Activated CD8-positive, alpha-beta T cell treated with anti-CD3 and anti-CD28 coated beads for 36 hours (primary cell): ENCODE results near the gene HTR2C. TPM values are rescaled to one million over a fixed set of nuclear protein-coding genes. Genes with fewer than 3 reads are reported as not detected.

ENCODE experiments used
- ATAC-seq: fragments of 200-7000 bp; cut with Tn5 transposase; one replicate; pipeline ENCODE4 v1.10.0; 2021; ENCODE audit warnings: mild to moderate bottlenecking, moderate library complexity
- CTCF ChIA-PET: fragments of 350-600 bp; sonication (Branson Sonifier 250); formaldehyde crosslinking; loops from one replicate; lab custom pipeline; 2021; ENCODE audit warnings: antibody characterized with exemption; lab: Charles Lee
- POLR2A ChIA-PET: fragments of 350-600 bp; sonication (Branson Sonifier 250); formaldehyde crosslinking; loops from one replicate; lab custom pipeline; 2021; ENCODE audit warnings: antibody characterized with exemption; lab: Charles Lee
- DNase-seq: peaks from one replicate; pipeline ENCODE4 v3.0.0-alpha.2; 2020
- H3K27ac Mint-ChIP-seq: one replicate; pipeline ENCODE4 v1.8.0; 2021; ENCODE audit warnings: mild to moderate bottlenecking, mixed read lengths
- H3K27me3 Mint-ChIP-seq: one replicate; pipeline ENCODE4 v1.8.0; 2021; ENCODE audit warnings: mixed read lengths
- H3K36me3 Mint-ChIP-seq: one replicate; pipeline ENCODE4 v1.8.0; 2021; ENCODE audit warnings: low read depth, mixed read lengths
- H3K4me1 Mint-ChIP-seq: one replicate; pipeline ENCODE4 v1.8.0; 2021; ENCODE audit warnings: low read depth, mixed read lengths
- H3K4me3 Mint-ChIP-seq: one replicate; pipeline ENCODE4 v1.8.0; 2021; ENCODE audit warnings: mild to moderate bottlenecking, moderate library complexity, mixed read lengths
- H3K9me3 Mint-ChIP-seq: one replicate; pipeline ENCODE4 v1.8.0; 2021; ENCODE audit warnings: mixed read lengths
- CTCF ChIP-seq: fragments of 200-600 bp; IDR thresholded peaks from one replicate; pipeline ENCODE4 v1.8.0; 2022; ENCODE audit warnings: antibody characterized with exemption, mild to moderate bottlenecking
- intact Hi-C: fragments of 100-400 bp; cut with micrococcal nuclease; formaldehyde crosslinking; loops from one replicate; pipeline ENCODE4 v1.10.0; 2022
- total RNA-seq, 2 experiments: library from RNA; stranded (reverse); gene quantifications; one replicate each; pipeline ENCODE4 v1.2.3, GENCODE V29; 2021

HTR2C gene
- total RNA-seq, 2 experiments from 2014 or later: not detected

- Mint-ChIP-seq H3K36me3 (no peaks in the 10 kb centered on the region), H3K27me3 (no peaks in the 10 kb centered on the region), H3K9me3 (no peaks in the 10 kb centered on the region), H3K27ac (no peak overlapping the region), H3K4me1 (no peaks in the 10 kb centered on the region), H3K4me3 (no peak overlapping the region)
- TF ChIP-seq CTCF: no peak
- ChIA-PET CTCF (no interaction called here), POLR2A (no interaction called here)
- no peak for DNase-seq
- intact Hi-C loops: no loop called here
- no peak for ATAC-seq
Measured at GRCh38 chrX:114800719-114801118, 216.8 kb downstream of the HTR2C start.

GRCh38 chrX:114819509-114819908, 235.6 kb downstream of the HTR2C start:
- no peaks in the 10 kb centered on the region for H3K4me1 Mint-ChIP-seq
- ATAC-seq (no peak), DNase-seq (no peak)
- ChIA-PET CTCF (no interaction called here), POLR2A (no interaction called here)
- no peak overlapping the region for H3K4me3 Mint-ChIP-seq
- H3K27ac Mint-ChIP-seq: no peak overlapping the region
- intact Hi-C loops: no loop called here
- TF ChIP-seq CTCF: no peak
- H3K36me3 Mint-ChIP-seq: no peaks in the 10 kb centered on the region
- H3K27me3 Mint-ChIP-seq: no peaks in the 10 kb centered on the region
- H3K9me3 Mint-ChIP-seq: no peaks in the 10 kb centered on the region

GRCh38 chrX:114841051-114841450, 257.2 kb downstream of the HTR2C start:
- ChIA-PET CTCF (no interaction called here), POLR2A (no interaction called here)
- Mint-ChIP-seq H3K27ac (no peak overlapping the region), H3K4me1 (no peaks in the 10 kb centered on the region), H3K4me3 (no peak overlapping the region), H3K36me3 (no peaks in the 10 kb centered on the region), H3K9me3 (no peaks in the 10 kb centered on the region), H3K27me3 (no peaks in the 10 kb centered on the region)
- TF ChIP-seq CTCF: no peak
- ATAC-seq (no peak), DNase-seq (no peak)
- intact Hi-C loops: no loop called here

GRCh38 chrX:114842181-114842580, 258.3 kb downstream of the HTR2C start:
- CTCF ChIA-PET: no interaction called here

GRCh38 chrX:114889481-114889880, 305.6 kb downstream of the HTR2C start:
- Mint-ChIP-seq H3K36me3 (no peaks in the 10 kb centered on the region), H3K4me1 (no peaks in the 10 kb centered on the region), H3K4me3 (no peak overlapping the region), H3K27me3 (no peaks in the 10 kb centered on the region), H3K27ac (no peak overlapping the region), H3K9me3 (peaks cover 2% of the 10 kb centered on the region)
- no peak for ATAC-seq
- POLR2A ChIA-PET: no interaction called here
- intact Hi-C loops: no loop called here
- CTCF ChIA-PET: no interaction called here
- TF ChIP-seq CTCF: no peak
- no peak for DNase-seq

More at GRCh38 chrX:114842181-114842580, 258.3 kb downstream of the HTR2C start:
- Mint-ChIP-seq H3K4me1 (no peaks in the 10 kb centered on the region), H3K36me3 (no peaks in the 10 kb centered on the region), H3K4me3 (no peak overlapping the region), H3K27me3 (no peaks in the 10 kb centered on the region), H3K9me3 (no peaks in the 10 kb centered on the region), H3K27ac (no peak overlapping the region)
- POLR2A ChIA-PET: no interaction called here
- no peak for ATAC-seq
- TF ChIP-seq CTCF: no peak
- intact Hi-C loops: no loop called here
- DNase-seq: no peak
